H1 (cell line): ENCODE results near the gene HECTD1. TPM values are rescaled to one million over a fixed set of nuclear protein-coding genes. Genes with fewer than 3 reads are reported as not detected.

Source experiments
- CTCF ChIA-PET: fragments of 300-600 bp; sonication (Branson Sonifier 250); formaldehyde crosslinking; loops from one replicate; lab custom pipeline; 2021; ENCODE audit not compliant: partially characterized antibody; lab: Charles Lee
- POLR2A ChIA-PET: fragments of 300-600 bp; sonication (Branson Sonifier 250); formaldehyde crosslinking; loops from one replicate; lab custom pipeline; 2021; ENCODE audit warnings: inconsistent platforms; ENCODE audit not compliant: partially characterized antibody; lab: Charles Lee
- DNase-seq, 2 experiments: peaks; one replicate each; pipeline versions ENCODE4 v3.0.0 to v3.0.0-alpha.2; 2010 to 2022; ENCODE audit warnings: low spot score in 2 of 2, low read depth in 1 of 2, mixed read lengths in 1 of 2
- FAIRE-seq: peaks from 2 replicates; lab custom pipeline; 2011; peaks lifted over from hg19 to GRCh38; lab: Jason Lieb, UNC
- H2AFZ ChIP-seq: 2 replicates; pipeline ENCODE4 v1.8.1; 2012; ENCODE audit warnings: low read length, inconsistent platforms
- H2AK5ac ChIP-seq: 2 replicates; pipeline ENCODE4 v1.6.1; 2013; ENCODE audit warnings: low read depth, low read length
- H2BK120ac ChIP-seq: replicated peaks from 2 replicates; pipeline ENCODE3; 2013; ENCODE audit warnings: low read depth, low read length, inconsistent platforms
- H2BK12ac ChIP-seq: 2 replicates; pipeline ENCODE4 v1.6.1; 2013; ENCODE audit warnings: low read depth, low read length
- H2BK15ac ChIP-seq: 2 replicates; pipeline ENCODE4 v1.6.1; 2013; ENCODE audit warnings: low read length
- H2BK20ac ChIP-seq: 2 replicates; pipeline ENCODE4 v1.6.1; 2013; ENCODE audit warnings: low read length
- H2BK5ac ChIP-seq: 2 replicates; pipeline ENCODE4 v1.6.1; 2013; ENCODE audit warnings: low read depth, low read length
- H3K14ac ChIP-seq: 2 replicates; pipeline ENCODE4 v1.6.1; 2013; ENCODE audit warnings: inconsistent platforms; ENCODE audit not compliant: insufficient read length
- H3K18ac ChIP-seq: 2 replicates; pipeline ENCODE4 v1.6.1; 2013; ENCODE audit warnings: low read length; ENCODE audit errors: extremely low read depth
- H3K23ac ChIP-seq: 2 replicates; pipeline ENCODE4 v1.6.1; 2013; ENCODE audit warnings: inconsistent platforms; ENCODE audit not compliant: insufficient read length
- H3K23me2 ChIP-seq: 2 replicates; pipeline ENCODE4 v1.6.1; 2013; ENCODE audit warnings: low read depth, low read length
- H3K27ac ChIP-seq: 2 replicates; pipeline ENCODE4 v1.6.1; 2011; ENCODE audit warnings: low read depth, low read length, inconsistent platforms
- H3K27me3 ChIP-seq, 4 experiments: replicated peaks in 1 of 4; 1 replicate in 1 of 4; 2 replicates in 3 of 4; pipeline versions ENCODE4 v1.6.1 to v1.8.1; 2011 to 2013; ENCODE audit warnings: low read length in 3 of 4, mild to moderate bottlenecking in 3 of 4, inconsistent platforms in 2 of 4, mixed read lengths in 2 of 4, moderate library complexity in 1 of 4; ENCODE audit not compliant: control insufficient read depth in 3 of 4, insufficient read depth in 3 of 4; ENCODE audit errors: extremely low read depth in 1 of 4
- H3K36me3 ChIP-seq, 4 experiments: 2 replicates each; pipeline versions ENCODE4 v1.6.1 to v1.8.1; 2011 to 2013; ENCODE audit warnings: mild to moderate bottlenecking in 4 of 4, low read length in 3 of 4, moderate library complexity in 2 of 4, control low read depth in 1 of 4, inconsistent platforms in 1 of 4; ENCODE audit not compliant: insufficient read depth in 4 of 4, control insufficient read depth in 2 of 4
- H3K4ac ChIP-seq: replicated peaks from 2 replicates; pipeline ENCODE3; 2013; ENCODE audit warnings: low read length, low read depth, mixed read lengths, inconsistent platforms; ENCODE audit not compliant: insufficient read length
- H3K4me1 ChIP-seq, 4 experiments: replicated peaks in 1 of 4; 1 replicate in 1 of 4; 2 replicates in 3 of 4; pipeline versions ENCODE4 v1.6.1 to v1.8.1; 2011 to 2013; ENCODE audit warnings: low read length in 3 of 4, inconsistent platforms in 2 of 4, mixed read lengths in 1 of 4; ENCODE audit not compliant: insufficient read depth in 4 of 4, control insufficient read depth in 3 of 4
- H3K4me2 ChIP-seq, 2 experiments: 2 replicates each; pipeline versions ENCODE4 v1.6.1 to v1.8.1; 2011 to 2013; ENCODE audit warnings: low read depth in 2 of 2, low read length in 2 of 2, control low read depth in 1 of 2, inconsistent platforms in 1 of 2, mild to moderate bottlenecking in 1 of 2; ENCODE audit not compliant: insufficient read depth in 1 of 2
- H3K4me3 ChIP-seq, 4 experiments: fragments of 200-600, 300-600 bp in 1 of 4; sonication (generic), shearing (Covaris generic), sonication (Bioruptor Twin) in 1 of 4; 2 replicates each; pipeline versions ENCODE4 v1.5.1 to v1.8.1; 2011 to 2016; ENCODE audit warnings: low read length in 4 of 4, low read depth in 3 of 4, control low read depth in 2 of 4, inconsistent platforms in 2 of 4, mild to moderate bottlenecking in 2 of 4, mixed read lengths in 1 of 4, moderate library complexity in 1 of 4; ENCODE audit not compliant: insufficient read depth in 2 of 4; ENCODE audit errors: extremely low read depth in 1 of 4
- H3K56ac ChIP-seq: replicated peaks from 2 replicates; pipeline ENCODE3; 2013; ENCODE audit warnings: low read depth, mild to moderate bottlenecking, mixed read lengths, low read length, inconsistent platforms; ENCODE audit not compliant: insufficient read length
- H3K79me1 ChIP-seq: 2 replicates; pipeline ENCODE4 v1.6.1; 2013; ENCODE audit warnings: low read depth, low read length, control low read depth
- H3K79me2 ChIP-seq, 2 experiments: 2 replicates each; pipeline versions ENCODE4 v1.6.1 to v1.8.1; 2012 to 2013; ENCODE audit warnings: low read length in 2 of 2, mild to moderate bottlenecking in 2 of 2, inconsistent platforms in 1 of 2; ENCODE audit not compliant: insufficient read depth in 2 of 2, control insufficient read depth in 1 of 2
- H3K9ac ChIP-seq, 4 experiments: replicated peaks in 1 of 4; 1 replicate in 1 of 4; 2 replicates in 3 of 4; pipeline versions ENCODE4 v1.6.1 to v1.8.1; 2011 to 2013; ENCODE audit warnings: low read depth in 3 of 4, low read length in 3 of 4, control low read depth in 2 of 4, mild to moderate bottlenecking in 2 of 4, moderate library complexity in 2 of 4, inconsistent platforms in 1 of 4; ENCODE audit errors: extremely low read depth in 1 of 4
- H3K9me3 ChIP-seq, 2 experiments: 2 replicates each; pipeline versions ENCODE4 v1.6.1 to v1.8.1; 2012 to 2013; ENCODE audit warnings: mild to moderate bottlenecking in 2 of 2, moderate library complexity in 2 of 2, control low read depth in 1 of 2, inconsistent platforms in 1 of 2, low read depth in 1 of 2, low read length in 1 of 2, mixed read lengths in 1 of 2; ENCODE audit not compliant: insufficient read depth in 2 of 2
- H4K20me1 ChIP-seq, 2 experiments: replicated peaks in 1 of 2; 2 replicates each; pipeline versions ENCODE3 to v1.8.1; 2011 to 2013; ENCODE audit warnings: inconsistent platforms in 2 of 2, low read length in 2 of 2, mild to moderate bottlenecking in 1 of 2; ENCODE audit not compliant: insufficient read depth in 2 of 2, control insufficient read depth in 1 of 2
- H4K5ac ChIP-seq: 2 replicates; pipeline ENCODE4 v1.6.1; 2013; ENCODE audit warnings: low read length, low read depth, mixed read lengths, inconsistent platforms; ENCODE audit not compliant: insufficient read length
- H4K8ac ChIP-seq: 2 replicates; pipeline ENCODE4 v1.8.0; 2013; ENCODE audit warnings: mild to moderate bottlenecking, moderate library complexity, low read length, inconsistent platforms; ENCODE audit not compliant: insufficient read depth; ENCODE audit errors: extremely low read depth
- H4K91ac ChIP-seq: replicated peaks from 2 replicates; pipeline ENCODE3; 2013; ENCODE audit warnings: low read length, mixed read lengths, inconsistent platforms; ENCODE audit not compliant: insufficient read length
- CREB1 ChIP-seq: IDR thresholded peaks from 2 replicates; pipeline ENCODE4 v1.6.1; 2012; ENCODE audit warnings: inconsistent platforms
- EP300 ChIP-seq, 2 experiments: IDR thresholded peaks; 1 replicate in 1 of 2; 2 replicates in 1 of 2; pipeline ENCODE4 v1.6.1; 2011 to 2012; ENCODE audit warnings: low read depth in 2 of 2, low read length in 2 of 2, mild to moderate bottlenecking in 2 of 2, borderline replicate concordance in 1 of 2, inconsistent platforms in 1 of 2, moderate library complexity in 1 of 2
- JUN ChIP-seq: IDR thresholded peaks from 2 replicates; pipeline ENCODE4 v1.6.1; 2011; ENCODE audit warnings: low read depth, mild to moderate bottlenecking, improper control_type of control experiment, low read length
- NRF1 ChIP-seq: IDR thresholded peaks from 2 replicates; pipeline ENCODE4 v1.6.1; 2011; ENCODE audit warnings: mild to moderate bottlenecking, low read depth, low read length, improper control_type of control experiment
- WGBS, 2 experiments: shearing (Covaris generic) in 1 of 2; methylation state at CpG; one replicate each; pipeline versions ENCODE4 v1.1.6 to v1.1.7; 2013 to 2015; ENCODE audit warnings: low lambda C conversion rate in 2 of 2, mixed read lengths in 2 of 2, inconsistent platforms in 1 of 2, low coverage in 1 of 2, missing lambda C conversion rate in 1 of 2; ENCODE audit not compliant: insufficient replicate concordance in 2 of 2, insufficient coverage in 1 of 2, insufficient read length in 1 of 2; ENCODE audit errors: extremely low coverage in 1 of 2, missing lambda C conversion rate in 1 of 2; 5-methylcytosine and 5-hydroxymethylcytosine counted together
- polyA plus RNA-seq, 7 experiments: library from polyadenylated mRNA; depleted of rRNA in 3 of 7; stranded (reverse) in 5 of 7; unstranded in 2 of 7; fragments of >200 nt in 5 of 7; fragments of 200-250 nt in 2 of 7; gene quantifications; 1 replicate in 5 of 7; 2 replicates in 1 of 7; 4 replicates in 1 of 7; pipeline versions ENCODE4 v1.2.1 to v1.2.3, GENCODE V29; 2011 to 2013; ENCODE audit warnings: missing spikeins in 2 of 7, mixed read lengths in 2 of 7
- total RNA-seq: library from RNA; stranded (reverse); fragmentation: NEBNext Ultra II Directional; extraction: Animal tissue kit (Norgen Biotek cat#: 25700); gene quantifications from 2 replicates; pipeline ENCODE4 v1.2.1, GENCODE V29; 2021

HECTD1 gene
- total and polyA plus RNA-seq, 2 of the 8 experiments (the other 6 are each of a cell fraction or from before 2014, with no cell fraction given) = 44.7 to 105 TPM

DNA sequence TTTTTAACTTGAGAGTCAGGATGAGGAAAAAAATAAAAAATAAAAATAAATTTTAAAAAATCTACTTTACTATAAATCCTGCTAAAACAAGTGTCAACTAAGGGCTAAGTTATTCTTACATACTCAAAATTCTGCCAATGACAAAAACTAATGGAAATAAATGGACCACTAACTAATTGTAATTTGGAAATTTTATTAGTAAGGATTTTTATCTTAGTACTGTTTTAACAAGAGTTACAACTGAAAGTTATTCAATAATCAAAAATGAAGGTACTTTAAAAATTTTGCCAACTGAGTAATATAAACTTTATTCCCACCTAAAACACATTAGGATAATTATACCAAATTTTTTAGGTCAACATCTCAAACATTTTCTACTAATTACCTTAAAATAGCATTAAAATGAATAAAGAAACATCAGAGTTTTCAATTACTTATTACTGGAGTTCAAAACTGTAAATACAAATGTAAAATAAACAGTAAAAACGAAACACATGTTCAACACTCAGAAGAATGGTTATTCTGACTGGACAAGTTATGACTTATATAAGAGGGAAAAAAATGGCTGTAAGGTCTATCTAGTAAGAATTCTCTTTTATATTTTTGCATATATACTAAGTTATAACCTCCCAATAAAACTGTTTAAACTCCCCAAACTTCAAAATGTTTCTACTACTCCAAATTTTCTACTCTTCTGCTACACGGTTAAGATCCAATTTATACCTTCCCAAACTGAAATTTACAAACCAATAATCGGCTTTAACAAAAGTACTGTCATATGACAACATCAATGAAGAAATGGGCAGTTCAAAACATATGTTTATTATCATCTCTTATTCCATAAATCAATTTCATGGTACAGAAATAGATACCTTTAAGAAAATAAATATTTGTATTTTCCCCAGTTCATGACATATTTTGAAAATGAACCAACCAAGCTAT lies 2.7 kb downstream of the HECTD1 start:
- no peak overlapping the region for H3K9ac ChIP-seq
- H3K27me3 ChIP-seq = no peaks in the 10 kb centered on the region
- H3K4me1 ChIP-seq = peaks cover 0 to 1% (median 0%) of the 10 kb centered on the region in 4 experiments; a peak in 1 of 7 replicates
- no peak overlapping the region for H2BK12ac ChIP-seq
- no peaks in the 10 kb centered on the region for H3K79me1 ChIP-seq
- 87% methylated on average over 3 of the region's 3 CpGs; no CpG with 5 or more reads in 1 of the 2 experiments for WGBS, 2 experiments
- TF ChIP-seq EP300 (IDR thresholded peaks at IDR 0.05; ENCODE audit: borderline replicate concordance in 1 of 2, low read depth in 2 of 2, low read length in 2 of 2) (no peak), NRF1 (no peak), CREB1 (no peak), JUN (no peak)
- DNase-seq (no peak), FAIRE-seq (no peak)
- no peak overlapping the region for H2BK15ac ChIP-seq
- H3K4ac ChIP-seq = no peak overlapping the region
- H4K5ac ChIP-seq = no peak overlapping the region
- H3K23me2 ChIP-seq = peaks cover 10% of the 10 kb centered on the region
- H3K27ac ChIP-seq = no peak overlapping the region
- H2BK5ac ChIP-seq = no peak overlapping the region
- no peak overlapping the region for H2AFZ ChIP-seq
- H3K9me3 ChIP-seq = no peaks in the 10 kb centered on the region
- CTCF ChIA-PET = interaction anchor here (0.7 to 1.5 kb wide), 2 partner anchors 8 to 10 kb away, joined by 3 to 5 read pairs; no protein-coding TSS in a partner anchor
- no peak overlapping the region for H2AK5ac ChIP-seq
- H3K14ac ChIP-seq = no peak overlapping the region
- peaks cover 4 to 47% of the 10 kb centered on the region in 2 experiments; a peak in 3 of 4 replicates for H3K79me2 ChIP-seq
- H4K8ac ChIP-seq = no peak overlapping the region
- POLR2A ChIA-PET = interaction anchor here (1.6 to 4.0 kb wide), 4 partner anchors 10 to 116 kb away, joined by 3 to 23 read pairs (median 4); no protein-coding TSS in a partner anchor
- peak overlapping the region in 1 of 4 experiments; percentile 99; a peak in 2 of 8 replicates for H3K4me3 ChIP-seq
- peaks cover 0 to 13% (median 4%) of the 10 kb centered on the region in 4 experiments; a peak in 3 of 8 replicates for H3K36me3 ChIP-seq
- no peak overlapping the region for H3K18ac ChIP-seq
- H3K4me2 ChIP-seq = peak overlapping the region in 1 of 2 experiments; percentile 93; a peak in 2 of 4 replicates
- H3K23ac ChIP-seq = no peak overlapping the region
- H4K91ac ChIP-seq = no peak overlapping the region
- H4K20me1 ChIP-seq = peaks cover 3 to 9% of the 10 kb centered on the region in 2 experiments
- H3K56ac ChIP-seq = no peak overlapping the region
- H2BK20ac ChIP-seq = no peak overlapping the region
- no peak overlapping the region for H2BK120ac ChIP-seq
